ENCODE results near the gene SLC25A10. TPM values are rescaled to one million over a fixed set of nuclear protein-coding genes. Genes with fewer than 3 reads are reported as not detected.

The SLC25A10 gene
- total RNA-seq, 4 donors from 2014 or later: 5.6 to 11.3 (median 7.6) TPM; not detected in 1

DNA sequence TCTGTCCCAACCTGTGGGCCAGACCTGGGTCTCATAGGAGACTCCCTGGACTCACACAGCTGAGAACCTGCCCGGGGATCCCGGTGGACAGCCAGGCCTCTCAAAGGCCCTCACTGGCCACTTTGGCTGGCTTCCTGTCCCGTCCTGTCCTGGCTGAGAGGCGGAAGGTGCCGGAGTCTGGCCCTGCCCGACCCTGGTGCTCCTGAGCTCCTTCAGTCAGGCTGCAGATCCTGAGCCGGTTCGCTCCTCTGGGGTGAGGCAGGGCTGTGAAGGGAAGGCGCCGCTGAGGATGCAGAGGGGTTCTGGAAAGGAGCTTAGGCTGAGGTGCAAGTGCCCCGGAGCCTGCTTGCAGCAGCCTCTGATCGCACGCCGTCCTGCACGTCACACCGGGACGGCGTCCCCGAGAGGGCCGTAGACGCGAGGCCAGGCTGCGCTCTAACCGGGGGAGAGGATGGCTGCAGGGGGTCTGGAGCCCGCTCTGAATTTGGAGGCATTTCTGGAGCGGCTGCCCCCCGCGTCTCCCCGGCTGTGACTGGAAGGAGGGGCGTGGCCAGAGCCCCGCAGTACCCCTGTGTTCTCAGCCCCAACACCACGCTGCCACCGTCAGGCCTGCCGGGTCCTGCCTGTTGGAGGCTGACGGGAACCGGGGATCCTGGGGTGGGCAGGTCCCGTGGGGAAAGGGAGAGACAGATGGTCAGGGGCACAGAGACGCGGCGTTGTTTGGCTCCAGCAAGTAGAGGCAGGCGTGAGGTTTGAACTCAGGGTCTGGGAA lies 24.1 kb upstream of the SLC25A10 start:
- Histone ChIP-seq H3K4me3 (no peak overlapping the region), H3K27me3 (no peaks in the 10 kb centered on the region), H3K27ac (no peak overlapping the region), H3K4me1 (peaks cover 7 to 14% of the 10 kb centered on the region in 2 donors), H3K36me3 (no peaks in the 10 kb centered on the region), H3K9me3 (no peaks in the 10 kb centered on the region)
- TF ChIP-seq, protein P1, sequence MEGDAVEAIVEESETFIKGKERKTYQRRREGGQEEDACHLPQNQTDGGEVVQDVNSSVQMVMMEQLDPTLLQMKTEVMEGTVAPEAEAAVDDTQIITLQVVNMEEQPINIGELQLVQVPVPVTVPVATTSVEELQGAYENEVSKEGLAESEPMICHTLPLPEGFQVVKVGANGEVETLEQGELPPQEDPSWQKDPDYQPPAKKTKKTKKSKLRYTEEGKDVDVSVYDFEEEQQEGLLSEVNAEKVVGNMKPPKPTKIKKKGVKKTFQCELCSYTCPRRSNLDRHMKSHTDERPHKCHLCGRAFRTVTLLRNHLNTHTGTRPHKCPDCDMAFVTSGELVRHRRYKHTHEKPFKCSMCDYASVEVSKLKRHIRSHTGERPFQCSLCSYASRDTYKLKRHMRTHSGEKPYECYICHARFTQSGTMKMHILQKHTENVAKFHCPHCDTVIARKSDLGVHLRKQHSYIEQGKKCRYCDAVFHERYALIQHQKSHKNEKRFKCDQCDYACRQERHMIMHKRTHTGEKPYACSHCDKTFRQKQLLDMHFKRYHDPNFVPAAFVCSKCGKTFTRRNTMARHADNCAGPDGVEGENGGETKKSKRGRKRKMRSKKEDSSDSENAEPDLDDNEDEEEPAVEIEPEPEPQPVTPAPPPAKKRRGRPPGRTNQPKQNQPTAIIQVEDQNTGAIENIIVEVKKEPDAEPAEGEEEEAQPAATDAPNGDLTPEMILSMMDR (IDR thresholded peaks at IDR 0.05): no peak
- no peak for TF ChIP-seq POLR2A (IDR thresholded peaks at IDR 0.05)
- DNase-seq: no peak
- intact Hi-C loops (cut with DNase I; ENCODE audit: low total_unique reads): no loop called here

GRCh38 chr17:81688616-81689015 lies 23.5 kb upstream of the SLC25A10 start:
- no peak overlapping the region for H3K27ac ChIP-seq
- no peaks in the 10 kb centered on the region for H3K27me3 ChIP-seq
- peaks cover 7 to 12% of the 10 kb centered on the region in 2 donors for H3K4me1 ChIP-seq
- TF ChIP-seq POLR2A (IDR thresholded peaks at IDR 0.05): no peak
- TF ChIP-seq, protein P1 (IDR thresholded peaks at IDR 0.05): no peak
- DNase-seq: no peak
- intact Hi-C loops (cut with DNase I; ENCODE audit: low total_unique reads): no loop called here
- H3K4me3 ChIP-seq: no peak overlapping the region
- no peaks in the 10 kb centered on the region for H3K36me3 ChIP-seq
- H3K9me3 ChIP-seq: no peaks in the 10 kb centered on the region

DNA sequence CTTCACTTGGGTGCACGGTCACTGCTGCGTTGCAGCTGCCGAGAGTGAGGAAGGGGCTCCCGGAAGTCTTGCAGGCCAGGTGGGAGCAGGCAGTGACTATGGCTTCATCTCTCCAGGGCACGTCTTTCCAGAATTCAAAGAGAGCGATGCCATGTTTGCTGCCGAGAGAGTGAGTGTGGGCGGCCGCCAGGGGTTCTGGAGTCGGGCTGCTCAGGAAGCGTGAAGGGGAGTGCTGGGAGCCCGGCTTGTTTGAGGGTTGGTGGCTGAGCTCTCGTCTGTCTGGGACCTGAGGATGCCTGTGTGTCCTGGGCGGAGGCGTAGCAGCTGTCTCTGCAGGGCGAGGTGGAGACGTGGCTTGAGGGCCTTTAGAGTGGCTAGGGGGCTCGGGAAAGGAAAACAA lies 22.0 kb upstream of the SLC25A10 start:
- Histone ChIP-seq H3K4me3 (no peak overlapping the region), H3K9me3 (no peaks in the 10 kb centered on the region), H3K4me1 (peaks cover 2 to 5% of the 10 kb centered on the region in 2 donors), H3K27ac (no peak overlapping the region), H3K27me3 (no peaks in the 10 kb centered on the region), H3K36me3 (no peaks in the 10 kb centered on the region)
- intact Hi-C loops (cut with DNase I; ENCODE audit: low total_unique reads): no loop called here
- no peak for DNase-seq
- TF ChIP-seq POLR2A (IDR thresholded peaks at IDR 0.05): no peak
- TF ChIP-seq, protein P1 (IDR thresholded peaks at IDR 0.05): no peak

- H3K9me3 ChIP-seq: no peaks in the 10 kb centered on the region
- intact Hi-C loops (cut with DNase I; ENCODE audit: low total_unique reads): no loop called here
Measured at GRCh38 chr17:81690549-81690948, 21.5 kb upstream of the SLC25A10 start.

DNA sequence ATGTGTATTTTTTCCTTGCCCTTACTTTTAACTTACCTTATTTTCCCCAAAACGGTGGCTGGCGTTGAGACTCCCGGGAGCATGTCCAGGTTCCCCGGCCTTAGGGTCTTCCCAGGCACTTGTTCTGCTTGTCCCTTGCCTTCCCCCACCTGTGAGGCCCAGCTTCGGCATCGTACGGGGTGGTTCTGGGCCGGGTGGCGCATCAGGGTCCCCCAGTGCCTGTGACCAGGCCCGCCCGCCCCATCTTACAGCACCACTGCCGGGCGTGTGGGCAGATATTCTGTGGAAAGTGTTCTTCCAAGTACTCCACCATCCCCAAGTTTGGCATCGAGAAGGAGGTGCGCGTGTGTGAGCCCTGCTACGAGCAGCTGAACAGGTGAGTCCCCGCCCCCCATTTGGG lies 20.9 kb upstream of the SLC25A10 start:
- no peaks in the 10 kb centered on the region for H3K27me3 ChIP-seq
- intact Hi-C loops (cut with DNase I; ENCODE audit: low total_unique reads): no loop called here
- TF ChIP-seq POLR2A (IDR thresholded peaks at IDR 0.05): no peak
- no peaks in the 10 kb centered on the region for H3K36me3 ChIP-seq
- no peaks in the 10 kb centered on the region for H3K4me1 ChIP-seq
- no peak overlapping the region for H3K27ac ChIP-seq
- no peak overlapping the region for H3K4me3 ChIP-seq
- DNase-seq: no peak
- no peaks in the 10 kb centered on the region for H3K9me3 ChIP-seq

More at GRCh38 chr17:81690549-81690948, 21.5 kb upstream of the SLC25A10 start:
- Histone ChIP-seq H3K4me1 (no peaks in the 10 kb centered on the region), H3K27me3 (no peaks in the 10 kb centered on the region), H3K27ac (no peak overlapping the region), H3K36me3 (no peaks in the 10 kb centered on the region), H3K4me3 (no peak overlapping the region)
- no peak for DNase-seq
- TF ChIP-seq POLR2A (IDR thresholded peaks at IDR 0.05): no peak
- TF ChIP-seq, protein P1 (IDR thresholded peaks at IDR 0.05): no peak
